Stimulated activated CD8-positive, alpha-beta memory T cell treated with anti-CD3 and anti-CD28 coated beads, Interleukin-4, amount 100 ng/mL, for 48 hours (primary cell): ENCODE measurements around the gene SUSD6.
"Not testable (repeated sequence)": the region's sequence is repeated elsewhere in the genome, so short reads cannot be mapped to it uniquely, and the experiment has no call there.

Experiments used
- DNase-seq: peaks from one replicate; pipeline ENCODE4 v3.0.0-alpha.2; 2020

The SUSD6 gene

DNA sequence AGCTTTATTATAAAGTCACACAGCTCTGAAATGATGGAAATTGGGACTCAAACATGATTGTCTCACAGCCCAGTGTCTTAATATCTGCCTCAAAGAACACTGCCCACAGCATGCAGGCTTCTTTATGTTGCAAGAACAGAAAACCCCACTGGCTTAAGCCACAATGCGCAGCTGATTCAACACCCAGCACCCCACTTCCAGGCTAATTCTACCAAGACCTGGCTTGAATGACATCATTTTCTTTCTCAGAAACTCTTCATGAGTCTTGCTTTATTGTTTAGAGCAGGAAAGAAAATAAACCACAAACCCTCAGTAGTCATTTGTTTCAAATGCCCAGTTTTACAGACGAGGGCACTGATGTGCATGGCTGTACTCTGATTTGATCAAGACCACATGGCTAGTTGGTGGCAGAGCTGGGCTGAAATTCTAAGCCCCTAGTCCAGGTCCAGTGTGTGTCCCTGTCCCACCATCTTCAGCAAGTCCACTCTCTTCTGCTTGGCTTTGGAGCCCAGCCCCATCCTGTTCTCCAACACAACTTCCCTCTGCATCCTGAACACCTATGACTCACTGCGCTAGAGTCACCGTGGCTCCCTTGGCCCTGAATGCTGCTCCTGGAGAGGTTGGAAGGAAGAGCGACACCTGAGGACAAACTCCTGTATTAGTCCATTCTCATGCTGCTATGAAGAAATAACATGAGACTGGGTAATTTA is 105.2 kb downstream of the SUSD6 start:
- peak; percentile 70 for DNase-seq

DNA sequence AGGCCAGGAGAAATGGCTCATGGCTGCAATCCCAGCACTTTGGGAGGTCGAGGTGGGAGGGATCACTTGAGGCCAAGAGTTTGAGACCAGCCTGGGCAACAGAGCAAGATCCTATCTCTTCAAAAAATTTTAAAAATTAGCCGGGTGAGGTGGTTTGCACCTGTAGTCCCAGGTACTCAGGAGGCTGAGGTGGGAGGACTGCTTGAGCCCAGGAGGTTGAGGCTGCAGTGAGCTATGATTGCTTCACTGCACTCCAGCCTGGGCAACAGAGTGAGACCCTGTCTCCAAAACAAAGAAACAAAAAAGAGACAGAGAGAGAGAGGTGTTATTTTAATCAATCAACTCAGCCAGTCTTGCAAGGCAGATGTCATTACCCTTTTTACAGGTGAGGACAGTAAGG is 107.2 kb downstream of the SUSD6 start:
- DNase-seq = not testable (repeated sequence)

DNA sequence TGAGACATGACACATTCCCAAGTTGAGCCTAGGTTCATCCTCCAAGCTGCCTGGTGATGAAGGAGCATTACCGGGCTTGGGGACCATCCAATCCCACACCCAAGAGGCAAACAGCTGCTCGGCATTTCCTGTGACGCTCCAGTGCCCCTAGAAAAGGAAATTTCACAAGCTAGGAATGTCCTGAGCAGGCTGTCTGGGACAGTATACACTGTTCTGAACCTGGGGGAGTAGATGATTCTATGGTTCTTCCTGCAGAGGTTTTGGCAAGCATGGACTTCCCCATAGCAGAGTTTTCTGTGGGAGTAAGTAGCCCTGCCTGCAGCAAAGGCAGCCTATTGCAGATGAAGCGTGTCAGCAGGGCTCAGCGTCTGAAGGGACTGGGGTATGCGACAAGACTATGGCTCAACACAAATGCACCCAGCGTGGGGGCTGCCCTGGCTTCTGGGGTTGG is 108.1 kb downstream of the SUSD6 start:
- no peak for DNase-seq

DNA sequence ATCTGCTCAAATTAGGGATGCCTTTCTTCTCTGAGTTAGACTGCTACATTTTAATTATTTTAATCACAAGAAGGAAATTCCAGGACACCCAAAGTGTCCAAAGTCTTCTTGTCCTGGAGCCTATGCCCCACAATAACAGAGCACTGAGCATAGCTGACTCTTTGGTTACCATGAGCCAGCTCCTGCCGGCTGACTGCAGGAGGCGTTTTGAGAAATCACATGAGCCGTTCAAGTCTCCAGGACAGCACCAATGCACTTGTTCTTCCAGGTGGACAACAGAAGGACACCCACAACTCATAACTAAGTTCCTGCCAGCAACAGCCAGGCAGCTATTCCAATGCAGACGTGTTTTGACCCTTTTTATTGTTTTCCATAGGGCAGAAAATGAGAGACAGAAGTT is 109.5 kb downstream of the SUSD6 start:
- DNase-seq = no peak

DNA sequence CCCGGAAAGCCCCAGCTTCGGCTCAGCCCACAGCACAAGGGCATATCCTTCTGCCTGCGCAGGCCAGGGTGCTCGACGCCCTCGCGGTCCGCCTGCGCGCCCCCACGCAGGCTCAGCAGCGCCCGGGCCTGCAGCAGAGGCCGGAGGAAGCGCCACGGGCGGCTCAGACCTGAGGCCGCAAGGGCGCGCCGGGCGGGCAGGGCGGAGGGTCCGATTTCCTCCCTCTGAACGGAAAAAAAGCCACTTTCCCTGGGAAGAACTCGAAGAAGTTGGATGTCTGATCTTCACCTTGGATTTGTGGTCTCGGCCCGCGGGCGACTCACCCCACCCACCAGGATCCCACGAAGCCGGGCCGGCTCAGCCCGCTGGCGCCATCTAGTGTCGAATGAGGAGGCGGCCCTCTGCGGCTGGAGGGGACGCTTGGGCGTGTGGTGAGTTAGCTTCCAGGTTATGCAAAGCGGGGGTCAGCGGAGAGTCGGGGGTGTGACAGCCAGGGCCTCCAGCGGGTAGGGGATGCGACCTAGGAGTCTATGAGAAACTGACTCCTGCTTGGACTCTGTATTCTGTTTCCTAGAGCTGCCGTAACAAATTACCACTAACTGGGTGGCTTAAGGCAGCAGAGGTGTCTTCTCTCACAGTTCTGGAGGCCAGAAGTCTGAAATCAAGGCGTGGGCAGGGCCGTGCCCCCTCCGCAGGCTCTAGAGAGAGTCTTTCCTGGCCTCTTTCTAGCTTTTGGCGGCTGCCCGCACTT is 115.5 kb downstream of the SUSD6 start:
- peak; percentile 92 for DNase-seq

DNA sequence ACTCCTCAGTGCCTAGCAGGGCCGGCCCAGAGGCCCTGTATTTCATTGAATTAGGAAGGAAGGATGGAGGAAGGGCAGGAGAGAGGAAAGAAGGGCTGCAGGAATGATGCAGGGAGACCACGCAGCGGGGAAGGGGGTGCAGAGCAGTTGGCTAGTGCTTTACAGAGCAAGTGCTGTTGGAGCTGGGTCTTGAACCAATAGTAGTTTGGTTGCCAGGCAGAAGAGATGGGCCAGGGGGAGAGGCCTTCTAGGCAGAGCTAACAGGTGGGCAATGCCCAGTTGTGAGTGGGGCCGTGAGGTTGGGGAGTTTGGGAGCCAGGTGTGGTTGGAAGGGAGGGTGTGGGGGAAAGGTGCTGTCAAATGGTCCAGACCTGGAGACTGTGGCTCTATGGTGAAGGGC is 116.5 kb downstream of the SUSD6 start:
- DNase-seq = no peak

DNA sequence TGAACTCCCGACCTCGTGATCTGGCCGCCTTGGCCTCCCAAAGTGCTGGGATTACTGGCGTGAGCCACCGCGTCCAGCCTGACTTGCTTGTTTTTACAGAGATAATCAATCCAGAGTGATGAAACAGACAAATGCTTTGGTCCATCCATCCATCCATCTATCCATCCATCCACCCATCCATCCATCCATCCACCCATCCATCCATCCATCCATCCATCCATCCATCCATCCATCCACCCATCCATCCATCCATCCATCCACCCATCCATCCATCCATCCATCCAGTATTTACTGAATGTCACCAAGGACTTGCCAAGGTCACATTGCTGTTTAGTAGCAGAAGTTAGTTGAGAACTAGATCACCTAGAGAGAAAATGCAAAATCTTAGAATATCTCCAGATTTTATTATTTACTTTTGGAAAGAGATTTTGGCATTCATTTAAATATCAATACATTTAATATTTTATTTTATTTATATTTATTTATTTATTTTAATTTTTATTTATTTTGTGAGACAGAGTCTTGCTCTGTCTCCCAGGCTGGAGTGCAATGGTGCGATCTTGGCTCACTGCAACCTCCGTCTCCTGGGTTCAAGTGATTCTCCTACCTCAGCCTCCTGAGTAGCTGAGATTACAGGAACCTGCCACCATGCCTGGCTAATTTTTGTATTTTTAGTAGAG is 120.7 kb downstream of the SUSD6 start:
- DNase-seq = not testable (repeated sequence)

DNA sequence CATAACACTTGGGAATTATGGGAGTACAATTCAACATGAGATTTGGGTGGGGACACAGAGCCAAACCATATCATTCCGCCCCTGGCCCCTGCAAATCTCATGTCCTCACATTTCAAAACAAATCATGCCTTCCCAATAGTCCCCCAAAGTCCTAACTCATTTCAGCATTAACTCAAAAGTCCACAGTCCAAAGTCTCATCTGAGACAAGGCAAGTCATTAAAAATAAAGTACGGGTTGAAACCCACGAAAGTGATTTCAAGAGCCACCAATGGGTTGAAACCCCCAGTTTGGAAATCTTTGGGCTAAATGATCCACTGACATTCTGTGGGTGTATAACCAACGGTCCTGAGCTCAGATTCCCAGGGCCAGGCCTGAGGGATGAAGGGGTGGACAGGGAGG is 125.0 kb downstream of the SUSD6 start:
- DNase-seq = not testable (repeated sequence)

DNA sequence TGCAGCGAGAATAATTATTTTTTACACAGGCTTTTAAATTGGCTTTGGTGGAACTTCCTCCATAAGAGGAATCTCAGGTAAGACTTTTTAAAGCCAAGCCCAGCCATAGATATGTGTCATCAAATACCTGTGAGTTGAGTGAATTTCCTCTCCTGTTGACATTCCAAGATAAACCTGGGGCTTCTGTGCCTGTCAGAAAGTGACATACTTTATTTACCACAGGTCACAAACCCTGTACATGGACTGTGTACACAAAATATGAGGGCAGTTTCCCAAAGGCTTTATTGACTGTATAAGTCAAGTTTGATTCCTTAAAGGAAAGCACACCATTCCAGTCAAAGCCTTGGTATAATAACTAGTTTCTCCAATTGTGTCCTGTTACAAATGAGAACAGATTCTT is 129.7 kb downstream of the SUSD6 start:
- no peak for DNase-seq

DNA sequence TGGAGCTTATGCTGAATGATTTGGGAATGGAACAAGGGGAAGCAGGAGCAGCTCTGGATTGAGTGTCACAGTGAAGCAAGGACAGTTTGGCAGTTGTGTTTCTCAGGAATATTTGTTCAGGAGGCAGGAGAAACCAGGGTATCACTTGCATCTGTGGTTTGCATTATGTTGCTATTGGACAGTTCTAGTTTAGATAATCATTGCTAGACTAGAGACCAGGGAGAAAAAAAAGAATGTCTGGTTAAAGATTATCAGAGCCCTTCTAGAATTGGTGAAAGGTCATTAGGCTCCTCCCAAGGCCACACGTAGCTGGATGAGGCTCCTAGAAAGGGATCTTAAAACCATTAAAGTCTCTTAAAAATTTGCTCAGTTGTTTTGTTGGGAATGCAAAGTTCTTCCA is 138.6 kb downstream of the SUSD6 start:
- DNase-seq = no peak

DNA sequence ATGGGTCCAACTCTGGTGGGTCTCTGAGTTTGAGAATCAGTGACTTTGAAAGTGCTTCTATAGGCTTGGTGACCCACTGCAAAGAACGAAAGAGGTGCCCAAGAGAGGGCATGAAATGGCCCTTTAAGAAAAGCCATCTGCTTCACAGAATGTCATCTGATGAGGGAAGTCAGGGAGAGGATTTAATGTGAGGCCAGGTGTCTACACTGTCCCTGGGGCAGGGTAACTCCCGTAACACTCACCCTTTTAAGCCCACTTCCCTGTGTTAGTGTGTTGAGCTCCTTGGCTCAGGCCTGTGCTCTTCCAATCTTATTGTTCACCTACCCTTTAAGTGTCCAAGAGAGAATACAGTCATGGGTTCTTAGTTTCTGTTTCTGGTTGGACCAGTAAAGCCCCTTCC is 139.1 kb downstream of the SUSD6 start:
- DNase-seq = no peak

DNA sequence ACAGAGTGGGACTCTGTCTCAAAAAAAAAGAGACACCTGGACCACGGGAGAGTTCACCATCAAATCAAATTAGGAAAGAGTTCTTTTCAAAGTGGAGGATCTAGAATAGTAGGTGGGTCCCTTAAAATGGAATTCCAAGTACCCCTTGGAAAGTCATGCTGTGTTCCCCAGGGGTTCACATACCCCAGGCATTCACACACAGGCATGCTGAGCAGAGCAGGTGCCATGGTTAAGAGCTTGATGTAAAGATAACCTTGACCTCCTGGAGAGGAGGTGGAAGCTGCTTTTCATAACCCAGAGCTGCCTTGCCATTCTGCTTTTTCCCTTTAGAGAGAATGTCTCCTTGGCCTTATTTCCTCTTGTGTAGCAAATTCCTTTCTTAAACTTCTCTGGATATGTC is 141.4 kb downstream of the SUSD6 start:
- no peak for DNase-seq

DNA sequence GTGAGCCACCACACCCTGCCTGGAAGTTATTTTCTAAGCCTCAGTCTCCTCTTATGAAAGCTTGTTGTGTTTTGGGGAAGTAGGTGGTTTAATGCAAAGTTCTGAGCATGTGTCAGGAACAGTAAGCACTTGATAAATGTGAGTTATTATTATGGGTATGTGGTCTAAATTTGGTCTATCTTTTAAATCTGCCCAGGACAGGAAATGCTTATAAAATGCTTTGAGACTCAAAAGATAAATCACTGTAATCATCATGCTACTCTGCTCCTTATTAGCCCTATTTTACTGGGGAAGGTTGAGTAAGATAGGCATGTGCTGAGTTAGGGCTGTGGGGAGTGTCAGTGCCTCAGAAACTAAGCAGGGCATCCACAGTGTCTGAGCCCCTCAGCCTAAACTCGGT is 142.5 kb downstream of the SUSD6 start:
- no peak for DNase-seq

DNA sequence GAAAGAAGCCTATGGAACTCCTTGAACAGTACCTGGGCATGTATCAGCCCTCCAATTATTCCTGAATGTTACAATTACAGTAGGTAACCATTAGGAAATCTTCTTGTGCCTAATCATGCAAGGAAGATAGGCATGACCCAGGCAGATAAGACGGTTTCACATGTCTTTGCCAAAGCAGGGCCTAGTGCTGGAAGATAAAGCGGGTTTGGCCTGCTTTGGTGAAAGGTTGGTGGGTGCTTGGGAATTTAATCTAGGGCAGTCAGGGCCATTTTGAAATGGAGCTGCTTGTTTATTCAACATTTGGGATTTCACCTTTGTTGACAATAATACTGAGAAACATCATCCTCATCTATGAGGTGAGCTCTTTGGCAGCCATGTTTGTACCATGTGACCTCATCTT is 143.1 kb downstream of the SUSD6 start:
- no peak for DNase-seq

DNA sequence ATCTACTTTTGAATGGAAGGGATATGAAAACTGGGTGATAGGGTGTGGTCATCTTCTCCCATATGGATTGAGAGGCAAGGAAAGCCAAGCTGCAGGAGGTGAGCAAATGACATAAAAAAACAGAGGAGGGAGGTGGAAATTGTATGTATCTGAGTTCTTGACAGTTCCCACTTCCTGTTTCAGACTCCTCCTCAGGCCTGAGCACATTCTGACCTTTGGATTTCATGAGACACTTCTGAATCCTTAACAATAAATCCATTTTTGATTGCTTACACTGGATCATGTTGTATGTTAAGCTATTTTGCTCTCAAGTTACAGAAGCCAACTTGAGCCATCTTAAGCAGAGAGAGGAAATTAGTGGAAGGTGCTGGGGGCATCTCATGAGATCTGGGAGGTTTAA is 143.9 kb downstream of the SUSD6 start:
- DNase-seq = no peak

DNA sequence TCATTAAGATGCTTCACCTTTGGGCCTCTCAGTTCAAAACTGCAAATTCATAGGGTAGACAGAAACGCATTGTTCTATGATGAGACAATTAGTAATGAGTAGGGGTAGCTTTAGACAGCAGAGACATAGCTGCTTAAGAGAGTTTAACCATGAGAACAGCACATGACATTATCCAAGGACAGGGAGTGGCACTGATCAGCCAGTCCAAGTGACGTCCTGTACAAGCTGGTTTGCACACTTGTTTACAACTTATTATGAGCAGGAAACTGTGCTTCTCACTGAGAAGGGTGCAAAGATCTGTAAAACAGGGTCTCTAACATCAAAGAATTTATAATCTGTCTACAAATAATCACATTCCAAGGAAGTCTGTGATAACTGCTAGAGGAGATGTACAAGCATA is 144.4 kb downstream of the SUSD6 start:
- DNase-seq = no peak

DNA sequence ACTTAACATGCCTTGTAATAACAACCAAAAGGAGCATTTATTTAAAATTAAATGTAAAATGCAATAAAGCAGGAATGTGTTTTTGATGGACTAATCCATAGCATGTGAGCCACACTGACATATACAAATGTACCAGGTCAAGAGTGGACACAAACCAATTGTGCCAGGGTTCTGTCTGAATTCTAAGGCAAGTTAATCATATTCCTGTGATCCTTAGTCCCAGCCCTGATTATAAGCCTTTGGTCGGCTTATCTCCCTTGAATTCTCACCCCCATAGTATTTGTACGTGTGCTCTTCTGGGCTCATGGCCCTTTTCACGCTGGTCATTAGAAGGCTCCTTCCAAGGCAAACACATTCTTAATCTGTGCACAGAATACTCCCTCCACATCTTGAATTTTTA is 144.9 kb downstream of the SUSD6 start:
- DNase-seq = no peak

DNA sequence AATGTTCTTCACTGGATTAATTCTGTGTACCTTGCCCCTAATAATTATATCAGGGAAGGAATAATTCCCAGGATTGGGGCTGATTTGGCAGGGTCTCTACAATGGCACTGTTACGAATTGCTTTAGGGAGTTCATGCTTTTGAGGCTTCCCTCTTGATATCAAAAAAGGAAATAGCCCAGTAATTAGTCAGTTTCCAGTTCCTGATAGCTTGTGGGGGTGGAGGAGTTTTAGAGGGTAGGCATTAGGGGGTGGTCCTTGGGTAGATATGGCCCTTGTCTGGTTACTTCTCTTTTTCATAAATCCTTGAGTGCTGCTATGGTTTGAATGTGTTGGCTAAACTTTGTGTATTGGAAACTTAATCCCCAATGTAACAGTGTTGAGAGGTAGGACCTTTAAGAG is 149.4 kb downstream of the SUSD6 start:
- DNase-seq = no peak

DNA sequence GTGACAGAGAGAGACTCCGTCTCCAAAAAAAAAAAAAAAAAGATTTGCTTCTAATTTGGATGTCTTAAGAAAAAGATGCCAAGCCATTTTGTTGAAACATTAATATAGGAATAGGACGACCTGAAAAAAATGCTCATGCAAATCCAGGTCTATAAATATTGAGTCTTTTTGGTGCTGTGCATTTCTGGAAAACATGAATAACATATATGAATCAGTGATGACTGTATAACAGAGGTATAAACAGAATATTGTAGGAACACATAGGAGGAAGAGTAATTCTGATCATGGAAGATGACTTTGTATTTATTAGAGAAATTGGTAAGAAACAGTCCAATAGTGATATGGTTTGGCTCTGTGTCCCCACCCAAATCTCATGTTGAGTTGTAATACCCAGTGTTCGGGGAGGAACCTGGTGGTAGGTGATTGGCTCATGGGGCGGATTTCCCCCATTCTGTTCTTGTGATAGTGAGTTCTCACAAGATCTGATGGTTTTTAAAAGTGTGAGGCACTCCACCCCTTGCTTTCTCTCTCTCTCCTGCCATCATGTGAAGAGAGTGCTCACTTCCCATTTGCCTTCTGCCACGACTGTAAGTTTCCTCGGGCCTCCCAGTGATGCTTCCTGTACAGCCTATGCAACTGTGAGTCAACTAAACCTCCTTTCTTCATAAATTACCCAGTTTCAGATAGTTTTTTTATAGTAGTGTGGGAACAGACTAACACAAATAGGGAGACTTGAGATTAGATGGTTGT is 152.5 kb downstream of the SUSD6 start:
- DNase-seq = peak; percentile 39
